Endodermal cell (in vitro differentiated cells): ENCODE results near the gene CSNK1G3. TPM values are rescaled to one million over a fixed set of nuclear protein-coding genes. Genes with fewer than 3 reads are reported as not detected.
A peak's percentile ranks its signal among the peaks of the same experiment; 100 is the strongest.
"Not testable (repeated sequence)": the region's sequence is repeated elsewhere in the genome, so short reads cannot be mapped to it uniquely, and the experiment has no call there.

Experiments
- DNase-seq: peaks from one replicate; pipeline ENCODE4 v3.0.0-alpha.2; 2017
- H3K27ac ChIP-seq: 2 replicates; pipeline ENCODE4 v1.5.1; 2013; ENCODE audit warnings: mild to moderate bottlenecking, low read depth, low read length, moderate library complexity
- H3K27me3 ChIP-seq: 2 replicates; pipeline ENCODE4 v1.6.1; 2013; ENCODE audit warnings: mild to moderate bottlenecking, low read length, moderate library complexity; ENCODE audit not compliant: insufficient read depth, control insufficient read depth, poor library complexity, severe bottlenecking
- H3K36me3 ChIP-seq: 2 replicates; pipeline ENCODE4 v1.7.0; 2013; ENCODE audit warnings: mild to moderate bottlenecking, low read length, moderate library complexity; ENCODE audit not compliant: control insufficient read depth, insufficient read depth
- H3K4me1 ChIP-seq: one replicate; pipeline ENCODE4 v1.7.0; 2013; ENCODE audit warnings: low read length; ENCODE audit not compliant: control insufficient read depth, insufficient read depth
- H3K4me3 ChIP-seq: 2 replicates; pipeline ENCODE4 v1.5.1; 2013; ENCODE audit warnings: mild to moderate bottlenecking, low read length, moderate library complexity
- H3K9ac ChIP-seq: 2 replicates; pipeline ENCODE4 v1.6.1; 2013; ENCODE audit warnings: mild to moderate bottlenecking, low read length, moderate library complexity; ENCODE audit not compliant: poor library complexity, severe bottlenecking; ENCODE audit errors: extremely low read depth
- H3K9me3 ChIP-seq: 2 replicates; pipeline ENCODE4 v1.6.1; 2013; ENCODE audit warnings: mild to moderate bottlenecking, low read length, moderate library complexity; ENCODE audit not compliant: control insufficient read depth
- H3K27ac Mint-ChIP-seq: 2 replicates; pipeline ENCODE4 v1.8.0; 2020; ENCODE audit warnings: mixed read lengths
- H3K27me3 Mint-ChIP-seq: 2 replicates; pipeline ENCODE4 v1.8.0; 2021; ENCODE audit warnings: mild to moderate bottlenecking, mixed read lengths; ENCODE audit not compliant: insufficient read depth
- H3K36me3 Mint-ChIP-seq: 2 replicates; pipeline ENCODE4 v1.8.0; 2020; ENCODE audit warnings: low read depth, mixed read lengths
- H3K4me1 Mint-ChIP-seq: 2 replicates; pipeline ENCODE4 v1.8.0; 2020; ENCODE audit warnings: mixed read lengths
- H3K4me3 Mint-ChIP-seq: 2 replicates; pipeline ENCODE4 v1.8.0; 2020; ENCODE audit warnings: mild to moderate bottlenecking, moderate library complexity, mixed read lengths
- H3K9me3 Mint-ChIP-seq: 2 replicates; pipeline ENCODE4 v1.8.0; 2020; ENCODE audit warnings: mild to moderate bottlenecking, mixed read lengths
- WGBS, 2 experiments: methylation state at CpG; one replicate each; pipeline versions ENCODE4 v1.1.5 to v1.1.7; 2013; ENCODE audit warnings: missing lambda C conversion rate in 2 of 2, mixed read lengths in 1 of 2; ENCODE audit not compliant: insufficient coverage in 1 of 2, insufficient read length in 1 of 2; 5-methylcytosine and 5-hydroxymethylcytosine counted together
- long read RNA-seq, 4 experiments: library from polyadenylated mRNA in 2 of 4; library from RNA in 1 of 4; library from capped mRNA in 1 of 4; stranded (forward) in 3 of 4; unstranded in 1 of 4; transcript quantifications; one replicate each; pipeline ENCODE4 v2.0.0, GENCODE V29; 2020 to 2021; ENCODE audit warnings: inconsistent platforms in 1 of 4
- polyA plus RNA-seq, 2 experiments: library from polyadenylated mRNA; stranded (reverse); fragments of 50-300 nt; gene quantifications; one replicate each; pipeline ENCODE4 v1.2.3, GENCODE V29; 2013
- total RNA-seq, 2 donors: library from RNA; stranded (reverse); fragmentation: NEBNext Ultra II Directional in 1 of 2; extraction: Animal tissue kit (Norgen Biotek cat#: 25700) in 1 of 2; gene quantifications; 2 replicates in 1 of 2; 3 replicates in 1 of 2; pipeline ENCODE4 v1.2.1, GENCODE V29; 2021
- TF ChIP-seq, protein P1 (sequence below): fragments of 200-600 bp; sonication (generic); conservative IDR thresholded peaks from 2 replicates; pipeline ENCODE4 v1.5.0; 2021; ENCODE audit warnings: antibody characterized with exemption, mild to moderate bottlenecking

Gene CSNK1G3
- 10 to 100 TPM; 47.5 to 48.4 TPM for total RNA-seq
- 39.7 TPM for polyA plus RNA-seq (2013, experiment 1 of 2)
- polyA plus RNA-seq (2013, experiment 2 of 2) = 38.4 TPM
- long read RNA-seq, experiment 1, full-length matches to known transcripts = 1 of 16 reads
- long read RNA-seq, experiment 1, partial matches to known transcripts = 0 of 16 reads
- long read RNA-seq, experiment 1, other reads (novel, unspliced or antisense) = 15 of 16 reads
- long read RNA-seq, experiment 2, full-length matches to known transcripts = 6 of 61 reads
- long read RNA-seq, experiment 2, partial matches to known transcripts = 3 of 61 reads
- long read RNA-seq, experiment 2, other reads (novel, unspliced or antisense) = 52 of 61 reads
- long read RNA-seq, experiment 3, full-length matches to known transcripts = 14 of 181 reads
- long read RNA-seq, experiment 3, partial matches to known transcripts = 4 of 181 reads
- long read RNA-seq, experiment 3, other reads (novel, unspliced or antisense) = 163 of 181 reads
- long read RNA-seq, experiment 4, partial matches to known transcripts = 3 of 17 reads
- long read RNA-seq, experiment 4, other reads (novel, unspliced or antisense) = 14 of 17 reads

DNA sequence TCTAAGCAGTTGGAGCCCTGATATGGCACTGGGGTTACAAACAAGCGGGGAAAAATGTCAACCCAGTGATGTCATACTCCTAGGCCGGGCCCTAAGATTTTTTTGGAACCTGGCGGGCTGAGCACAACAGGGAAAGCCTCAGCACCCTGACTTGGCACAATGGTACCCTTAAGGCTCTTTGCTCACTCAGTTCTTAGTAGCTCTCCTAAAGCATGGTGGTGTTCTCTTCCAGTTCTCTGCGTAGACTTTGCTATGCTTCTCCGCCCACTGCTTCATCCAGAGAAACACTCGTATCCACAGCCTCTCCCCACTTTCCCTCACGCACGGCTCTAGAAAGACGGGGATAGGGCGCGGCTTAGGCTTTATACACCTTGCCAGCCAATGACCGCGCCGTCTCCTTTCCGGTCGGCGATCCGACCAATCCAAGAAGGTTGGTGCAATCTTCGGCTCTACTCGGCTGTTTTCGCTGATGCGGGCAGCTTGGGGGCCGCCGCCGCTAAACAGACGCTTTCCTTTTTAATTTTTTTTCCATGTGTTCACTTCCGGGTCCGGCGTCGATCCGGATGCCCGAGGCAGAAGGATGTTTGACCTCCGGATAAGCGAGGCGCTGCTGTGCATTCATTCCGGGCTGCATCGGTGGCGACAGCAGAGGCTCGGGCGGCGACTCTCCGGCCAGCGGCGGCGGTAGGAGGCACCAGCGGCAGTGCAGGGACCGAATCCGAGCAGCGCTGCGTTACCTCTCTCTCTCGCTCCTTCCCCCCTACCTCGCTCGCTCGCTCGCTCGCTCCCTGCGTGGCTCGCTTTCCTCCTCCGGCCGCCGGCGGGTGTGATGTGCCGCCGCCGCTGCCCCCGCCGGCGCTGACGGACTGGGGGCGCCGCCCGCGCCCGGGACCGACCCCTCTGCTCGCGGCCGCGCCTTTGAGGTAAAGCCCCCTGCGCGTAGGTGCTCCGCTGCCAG is at the start of gene CSNK1G3:
CSNK1G3 (plus strand) TSS at position 530 of the 958 bp plus-strand sequence. CDS start 33,487 bp downstream, outside the sequence.
- Histone ChIP-seq H3K36me3 (no peaks in the 10 kb centered on the region), H3K9me3 (no peaks in the 10 kb centered on the region), H3K4me3 (peak within 1 kb of the TSS; percentile 99), H3K4me1 (peaks cover 5% of the 10 kb centered on the region), H3K27ac (peak within 1 kb of the TSS; percentile 87), H3K27me3 (peaks cover 15% of the 10 kb centered on the region), H3K9ac (peak within 1 kb of the TSS; percentile 70)
- Mint-ChIP-seq H3K27me3 (no peaks in the 10 kb centered on the region), H3K36me3 (no peaks in the 10 kb centered on the region), H3K4me3 (peak within 1 kb of the TSS; percentile 93), H3K27ac (peak within 1 kb of the TSS; percentile 97), H3K4me1 (peaks cover 15% of the 10 kb centered on the region), H3K9me3 (no peaks in the 10 kb centered on the region)
- peak; percentile 98 for DNase-seq
- WGBS, 2 experiments = 1 to 4% methylated on average over 35 to 82 of the region's 82 CpGs
- TF ChIP-seq, protein P1, sequence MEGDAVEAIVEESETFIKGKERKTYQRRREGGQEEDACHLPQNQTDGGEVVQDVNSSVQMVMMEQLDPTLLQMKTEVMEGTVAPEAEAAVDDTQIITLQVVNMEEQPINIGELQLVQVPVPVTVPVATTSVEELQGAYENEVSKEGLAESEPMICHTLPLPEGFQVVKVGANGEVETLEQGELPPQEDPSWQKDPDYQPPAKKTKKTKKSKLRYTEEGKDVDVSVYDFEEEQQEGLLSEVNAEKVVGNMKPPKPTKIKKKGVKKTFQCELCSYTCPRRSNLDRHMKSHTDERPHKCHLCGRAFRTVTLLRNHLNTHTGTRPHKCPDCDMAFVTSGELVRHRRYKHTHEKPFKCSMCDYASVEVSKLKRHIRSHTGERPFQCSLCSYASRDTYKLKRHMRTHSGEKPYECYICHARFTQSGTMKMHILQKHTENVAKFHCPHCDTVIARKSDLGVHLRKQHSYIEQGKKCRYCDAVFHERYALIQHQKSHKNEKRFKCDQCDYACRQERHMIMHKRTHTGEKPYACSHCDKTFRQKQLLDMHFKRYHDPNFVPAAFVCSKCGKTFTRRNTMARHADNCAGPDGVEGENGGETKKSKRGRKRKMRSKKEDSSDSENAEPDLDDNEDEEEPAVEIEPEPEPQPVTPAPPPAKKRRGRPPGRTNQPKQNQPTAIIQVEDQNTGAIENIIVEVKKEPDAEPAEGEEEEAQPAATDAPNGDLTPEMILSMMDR = peak; percentile 35

DNA sequence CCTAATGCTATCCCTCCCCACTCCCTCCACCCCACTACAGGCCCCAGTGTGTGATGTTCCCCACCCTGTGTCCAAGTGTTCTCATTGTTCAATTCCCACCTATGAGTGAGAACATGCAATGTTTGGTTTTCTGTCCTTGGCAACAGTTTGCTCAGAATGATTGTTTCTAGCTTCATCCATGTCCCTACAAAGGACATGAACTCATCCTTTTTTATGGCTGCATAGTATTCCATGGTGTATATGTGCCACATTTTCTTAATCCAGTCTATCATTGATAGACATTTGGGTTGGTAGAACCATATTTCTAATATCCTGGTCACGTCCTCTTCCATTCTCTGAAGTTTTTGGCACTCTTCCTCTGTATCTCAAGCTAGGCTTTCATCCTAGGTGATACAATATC is 45.1 kb upstream of the CSNK1G3 start:
- H3K9ac ChIP-seq, H3K9me3 ChIP-seq, H3K9me3 Mint-ChIP-seq, H3K27me3 Mint-ChIP-seq, H3K4me1 ChIP-seq, DNase-seq, H3K36me3 Mint-ChIP-seq, H3K27ac Mint-ChIP-seq, H3K27ac ChIP-seq, H3K4me3 ChIP-seq, H3K4me3 Mint-ChIP-seq, H3K4me1 Mint-ChIP-seq, H3K36me3 ChIP-seq, H3K27me3 ChIP-seq: not testable (repeated sequence)
- WGBS, 2 experiments = 83 to 88% methylated on average over 1 of the region's 1 CpG

DNA sequence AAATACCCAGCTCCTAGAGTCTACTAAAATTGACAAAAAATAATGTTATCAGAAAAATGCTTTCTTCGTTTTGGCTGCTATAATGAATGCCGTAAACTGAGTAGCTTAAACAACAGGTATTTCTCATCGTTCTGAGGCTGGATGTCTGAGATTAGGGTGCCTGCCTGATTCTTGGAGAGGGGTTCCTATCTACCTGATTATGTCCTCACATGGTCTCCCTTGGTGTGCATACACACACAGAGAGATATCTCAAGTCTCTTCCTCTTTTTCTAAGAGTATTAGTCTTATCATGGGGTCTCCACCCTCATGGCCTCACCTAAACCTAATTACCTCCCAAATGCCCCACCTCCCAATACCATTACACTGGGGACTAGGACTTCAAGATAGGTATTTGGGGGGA is 40.6 kb upstream of the CSNK1G3 start:
- no peaks in the 10 kb centered on the region for H3K36me3 Mint-ChIP-seq
- no peak overlapping the region for H3K4me3 Mint-ChIP-seq
- H3K4me1 ChIP-seq = no peaks in the 10 kb centered on the region
- H3K9me3 Mint-ChIP-seq = peaks cover 6% of the 10 kb centered on the region
- H3K4me3 ChIP-seq = no peak overlapping the region
- TF ChIP-seq, protein P1 = no peak
- no peaks in the 10 kb centered on the region for H3K9me3 ChIP-seq
- H3K36me3 ChIP-seq = no peaks in the 10 kb centered on the region
- no peaks in the 10 kb centered on the region for H3K27me3 ChIP-seq
- H3K27ac ChIP-seq = no peak overlapping the region
- H3K4me1 Mint-ChIP-seq = no peaks in the 10 kb centered on the region
- 90 to 100% methylated on average over 3 of the region's 3 CpGs for WGBS, 2 experiments
- DNase-seq = no peak
- H3K27ac Mint-ChIP-seq = no peak overlapping the region
- H3K27me3 Mint-ChIP-seq = no peaks in the 10 kb centered on the region
- no peak overlapping the region for H3K9ac ChIP-seq
